AML-193 (cell line): ENCODE data around the gene KLHL28.

Source experiments
- DNase-seq, 2 experiments: peaks; one replicate each; lab custom pipeline; 2025; lab: John Stamatoyannopoulos, UW

KLHL28 gene

DNA sequence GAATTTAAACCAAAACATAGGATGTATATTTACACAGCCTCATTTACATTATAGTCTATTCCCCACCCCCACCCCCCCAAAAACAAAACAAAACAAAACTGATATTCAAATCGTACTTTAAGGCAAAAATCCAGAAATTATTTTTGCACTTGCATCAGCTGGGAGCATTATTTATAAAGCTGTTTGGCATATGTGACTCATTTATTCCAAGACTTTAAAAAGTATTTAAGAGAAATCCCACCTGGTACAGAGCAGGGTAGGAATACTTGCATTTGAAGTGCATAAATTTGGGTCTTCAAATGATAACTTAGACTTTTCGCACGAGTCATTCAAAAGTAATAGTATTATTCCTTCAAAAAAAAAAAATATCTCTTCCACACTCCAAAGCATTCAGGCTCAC, 1.1 kb downstream of the KLHL28 start:
- DNase-seq: no peak

DNA sequence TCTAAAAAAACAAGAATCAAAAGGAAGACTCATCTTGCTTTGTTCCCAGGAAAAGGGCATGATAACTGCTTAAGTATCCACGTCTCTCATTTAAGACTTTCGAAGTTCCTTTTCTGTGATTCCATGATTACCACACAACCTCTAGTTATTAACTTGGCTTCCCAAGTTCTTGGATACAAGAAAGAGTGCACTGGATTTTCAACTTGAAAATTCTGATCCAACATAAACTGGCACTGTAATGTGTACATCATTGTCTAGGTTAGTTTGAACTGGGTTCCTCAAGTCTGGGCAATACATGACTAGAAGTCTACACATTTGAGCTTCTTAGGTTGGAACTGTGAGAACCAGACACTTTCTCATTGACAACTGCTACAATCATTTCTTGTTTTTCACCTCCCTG, 1.6 kb downstream of the KLHL28 start:
- DNase-seq: no peak

DNA sequence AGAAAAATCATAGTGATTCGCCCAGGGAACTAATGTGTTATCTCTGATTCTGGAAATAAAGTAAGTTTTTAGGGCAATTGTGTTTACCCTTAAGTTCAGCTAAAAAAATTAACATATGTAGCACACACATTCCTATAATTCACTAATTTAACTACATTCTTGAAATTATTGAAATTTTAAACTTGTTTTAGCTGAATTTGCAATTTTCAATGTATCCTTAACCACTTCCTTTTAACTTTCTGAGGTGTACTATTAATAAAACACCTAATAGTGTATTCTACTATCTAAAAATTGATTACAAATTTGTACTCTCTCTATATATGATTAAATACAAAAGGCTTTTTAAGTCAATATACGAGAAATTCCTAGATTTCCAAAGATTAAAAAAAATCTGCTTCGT, 2.2 kb downstream of the KLHL28 start:
- no peak for DNase-seq

DNA sequence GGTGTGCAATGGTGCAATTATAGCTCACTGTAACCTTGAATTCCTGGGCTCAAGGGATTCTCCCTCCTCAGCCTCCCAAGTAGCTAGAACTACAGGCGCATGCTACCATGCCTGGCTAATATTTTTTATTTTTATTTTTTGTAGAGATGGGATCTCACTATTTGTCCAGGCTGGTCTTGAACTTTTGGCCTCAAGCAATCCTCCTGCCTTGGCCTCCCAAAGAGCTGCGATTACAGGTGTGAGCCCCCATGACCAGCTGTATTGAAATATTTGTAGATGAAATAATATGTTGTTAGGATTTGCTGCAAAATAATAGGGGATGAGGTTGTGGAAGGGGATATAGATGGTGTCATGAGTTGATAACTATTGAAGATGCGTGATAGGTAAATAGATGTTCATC, 4.9 kb downstream of the KLHL28 start:
- DNase-seq: no peak

DNA sequence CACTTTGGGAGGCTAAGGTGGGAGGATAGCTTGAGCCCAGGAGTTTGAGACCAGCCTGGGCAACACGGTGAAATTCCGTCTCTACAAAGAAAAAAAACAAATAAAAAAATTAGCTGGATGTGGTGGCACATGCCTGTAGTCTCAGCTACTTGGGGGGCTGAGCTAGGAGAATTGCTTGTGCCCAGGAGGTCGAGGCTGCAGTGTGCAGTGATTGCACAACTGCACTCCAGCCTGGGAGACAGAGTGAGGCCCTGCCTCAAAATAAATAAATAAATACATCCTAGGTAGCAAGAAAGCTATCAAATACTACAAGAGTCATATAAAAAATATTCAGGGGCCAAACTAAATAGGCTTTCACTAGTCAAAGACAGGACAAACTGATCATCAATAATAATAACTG, 6.2 kb downstream of the KLHL28 start:
- no peak for DNase-seq

DNA sequence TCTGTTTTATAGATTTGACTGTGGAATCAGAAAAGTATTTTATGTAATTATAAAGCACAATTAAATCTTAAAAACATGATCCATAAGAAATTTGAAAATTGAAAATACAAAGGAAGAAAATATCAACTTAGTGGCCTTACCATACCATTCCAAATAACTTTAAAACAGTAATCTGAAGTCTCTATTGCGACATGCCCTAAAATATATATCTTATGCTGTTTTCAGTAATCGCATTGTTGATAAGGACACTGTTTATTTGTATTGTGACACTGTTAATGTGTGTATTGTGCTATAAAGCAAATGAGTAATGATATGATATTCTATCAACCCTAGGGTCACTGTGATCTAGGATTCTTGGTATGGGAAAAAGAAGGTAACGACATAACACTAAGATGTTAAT, 7.0 kb downstream of the KLHL28 start:
- no peak for DNase-seq

DNA sequence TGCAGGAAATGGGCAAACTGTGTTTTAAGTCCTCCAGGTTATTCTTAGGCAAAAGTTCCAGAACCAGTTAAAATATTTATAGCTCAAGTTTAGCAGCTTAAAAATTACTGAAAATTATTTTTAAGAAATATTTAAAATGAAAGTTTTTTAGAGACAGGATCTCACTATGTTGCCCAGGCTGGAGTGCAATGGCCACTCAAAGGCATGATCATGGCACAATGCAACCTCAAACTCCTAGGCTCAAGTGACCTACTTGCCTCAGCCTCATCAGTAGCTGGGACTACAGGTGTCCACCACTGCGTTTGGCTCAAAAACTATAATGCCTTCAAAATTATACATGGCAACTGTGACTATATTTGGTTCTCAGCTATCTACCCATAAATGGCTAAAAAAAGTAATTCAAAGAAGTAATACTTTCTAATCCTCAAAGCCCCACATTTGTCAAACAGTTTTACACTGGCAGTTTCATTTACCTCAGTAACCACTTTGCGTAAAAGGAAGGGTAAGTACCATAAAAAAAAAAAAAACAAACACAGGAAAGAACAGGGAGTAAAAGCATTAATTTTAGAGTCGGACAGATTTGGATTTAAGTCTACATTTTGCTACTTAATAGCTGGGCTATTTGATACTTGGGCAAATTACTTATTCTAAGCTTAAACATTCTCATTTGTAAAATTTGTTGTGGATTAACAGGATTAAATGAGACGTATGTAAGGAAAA, 9.2 kb downstream of the KLHL28 start:
- no peak for DNase-seq

DNA sequence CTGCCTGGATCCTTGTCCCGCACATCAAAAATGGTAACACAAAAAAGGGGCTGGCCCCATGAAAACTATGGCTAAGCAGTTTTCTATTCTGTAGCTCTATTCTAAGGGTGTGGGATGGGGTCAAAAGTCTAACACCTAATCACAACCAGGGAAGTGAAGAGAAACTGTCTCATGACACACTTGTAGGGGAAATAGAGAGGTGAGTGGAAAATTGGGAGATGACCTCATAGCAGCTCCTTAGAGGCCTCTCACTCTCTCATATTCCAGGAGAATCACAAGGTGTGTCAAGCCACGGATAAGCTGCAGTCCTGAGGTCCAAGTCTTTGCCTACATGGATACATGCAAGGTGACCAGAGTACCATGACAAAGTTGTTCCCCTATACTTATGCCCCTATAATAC, 10.7 kb downstream of the KLHL28 start:
- no peak for DNase-seq

DNA sequence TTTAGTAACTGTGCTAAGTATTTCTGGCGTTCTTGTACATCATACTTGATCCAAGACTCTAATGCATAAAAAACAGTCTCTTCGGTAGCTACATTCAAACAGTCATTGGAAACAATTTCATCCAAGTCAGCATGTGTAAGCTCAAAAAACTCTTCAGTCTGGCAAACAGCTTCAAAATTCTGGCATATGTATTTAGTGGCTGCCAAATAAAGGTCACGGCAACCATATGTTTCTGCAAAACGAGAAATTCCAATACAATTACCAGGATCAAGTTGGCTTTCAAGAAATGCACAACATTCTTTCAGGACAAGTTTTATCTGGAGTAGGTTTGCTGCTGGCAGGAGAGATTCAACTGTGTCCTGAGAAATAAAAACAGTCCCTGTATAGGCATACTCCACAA, 16.5 kb downstream of the KLHL28 start:
- DNase-seq: no peak

DNA sequence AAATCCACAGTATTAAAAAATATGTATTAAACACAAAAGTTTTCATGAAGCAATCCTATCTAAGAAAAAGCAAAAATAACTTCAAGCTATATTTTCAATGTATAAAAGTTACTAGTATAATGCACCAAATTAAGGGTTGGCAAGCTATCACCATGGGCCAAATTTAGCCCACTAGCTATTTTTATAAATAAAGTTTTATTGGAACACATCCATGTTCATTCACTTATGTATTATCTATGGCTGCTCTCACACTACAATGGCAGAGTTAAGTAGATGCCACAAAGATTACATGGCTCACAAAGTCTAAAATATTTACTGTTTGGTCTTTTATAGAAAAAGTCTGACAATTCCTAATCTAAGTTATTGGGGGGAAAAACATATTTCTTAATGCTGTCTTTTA, 17.6 kb downstream of the KLHL28 start:
- DNase-seq: no peak

DNA sequence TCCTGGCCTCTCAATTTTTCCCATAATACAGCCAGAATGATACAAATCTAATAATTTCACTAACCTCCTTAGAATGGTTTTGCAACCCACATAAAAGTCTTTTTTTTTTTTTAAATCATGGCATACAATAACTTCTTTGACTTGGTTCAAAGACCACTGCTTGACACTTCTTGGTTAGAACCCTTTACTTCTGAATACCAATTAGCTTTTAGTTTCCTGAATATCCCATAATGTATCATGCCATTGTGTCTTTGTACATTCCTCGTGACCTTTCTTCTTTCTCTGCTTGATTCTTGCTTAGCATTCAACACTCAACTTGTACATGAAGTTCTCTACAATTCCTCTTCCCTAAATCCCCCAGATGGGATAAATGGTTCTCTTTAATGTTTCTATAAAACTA, 19.3 kb downstream of the KLHL28 start:
- no peak for DNase-seq

DNA sequence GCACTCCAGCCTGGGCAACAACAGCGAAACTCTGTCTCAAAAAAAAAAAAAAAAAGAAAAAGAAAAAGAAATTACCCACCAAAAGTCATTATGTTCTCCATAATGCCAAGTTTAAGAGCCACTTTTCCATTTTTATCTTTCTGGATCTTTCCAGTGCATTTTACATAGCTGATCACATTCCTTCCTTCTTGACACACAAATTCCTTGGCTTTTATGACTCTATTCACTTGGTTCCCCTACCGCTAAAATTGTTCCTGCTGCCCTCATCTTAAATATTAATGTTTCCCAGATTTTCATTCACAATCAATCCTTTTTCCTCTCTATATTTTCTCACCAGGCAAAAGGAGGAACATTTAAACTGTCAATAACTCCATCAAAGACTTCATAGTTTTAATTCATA, 20.2 kb downstream of the KLHL28 start:
- DNase-seq: no peak

DNA sequence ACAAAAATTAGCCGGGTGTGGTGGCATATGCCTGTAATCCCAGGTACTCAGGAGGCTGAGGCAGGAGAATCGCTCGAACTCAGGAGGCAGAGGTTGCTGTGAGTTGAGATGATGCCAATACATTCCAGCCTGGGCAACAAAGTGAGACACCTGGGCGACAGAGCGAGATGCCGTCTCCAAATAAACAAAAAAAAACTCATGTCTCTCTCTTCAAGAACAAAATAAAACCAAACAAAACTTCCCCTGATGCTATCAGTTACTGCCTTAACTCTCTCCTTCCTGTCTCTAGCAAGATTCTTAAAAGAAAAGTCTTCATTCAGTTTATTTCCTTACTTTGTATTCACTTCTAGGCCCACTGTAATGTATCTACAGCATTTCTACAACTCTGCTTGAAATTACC, 20.8 kb downstream of the KLHL28 start:
- no peak for DNase-seq

DNA sequence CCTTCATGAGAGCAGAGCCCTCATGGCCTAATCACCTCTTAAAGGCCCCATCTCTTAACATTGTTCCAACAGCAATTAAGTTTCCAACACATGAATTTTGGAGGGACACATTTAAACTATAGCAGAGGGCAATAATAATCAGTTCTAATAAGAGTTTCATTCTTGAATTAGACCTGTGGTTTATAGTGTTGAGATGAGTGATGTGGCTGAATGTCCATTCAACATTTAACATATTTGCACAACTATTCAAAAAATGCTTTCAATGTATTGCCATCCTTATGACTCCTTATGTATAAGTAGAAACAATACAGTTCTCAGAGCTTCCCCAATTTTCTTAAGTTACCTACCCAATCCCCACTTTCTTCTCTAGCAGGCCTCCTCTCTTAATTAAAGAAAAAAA, 21.5 kb downstream of the KLHL28 start:
- no peak for DNase-seq

DNA sequence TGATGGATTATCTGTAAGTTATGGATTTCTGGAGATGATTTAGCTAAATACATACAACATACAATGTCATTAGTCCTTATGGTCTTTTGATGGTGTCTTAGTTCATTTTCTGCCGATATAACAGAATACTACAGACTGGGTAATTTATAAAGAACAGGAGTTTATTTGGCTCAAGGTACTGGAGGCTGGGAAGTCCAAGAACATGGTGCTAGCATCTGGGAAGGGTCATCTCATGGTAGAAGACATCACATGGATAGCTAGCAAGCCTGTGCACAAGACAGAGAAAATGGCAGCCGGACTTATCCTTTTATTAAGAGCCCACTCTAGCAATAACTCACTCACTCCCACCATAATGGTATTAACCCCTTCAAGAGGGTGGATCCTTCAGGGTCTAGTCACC, 24.2 kb downstream of the KLHL28 start:
- DNase-seq: no peak

DNA sequence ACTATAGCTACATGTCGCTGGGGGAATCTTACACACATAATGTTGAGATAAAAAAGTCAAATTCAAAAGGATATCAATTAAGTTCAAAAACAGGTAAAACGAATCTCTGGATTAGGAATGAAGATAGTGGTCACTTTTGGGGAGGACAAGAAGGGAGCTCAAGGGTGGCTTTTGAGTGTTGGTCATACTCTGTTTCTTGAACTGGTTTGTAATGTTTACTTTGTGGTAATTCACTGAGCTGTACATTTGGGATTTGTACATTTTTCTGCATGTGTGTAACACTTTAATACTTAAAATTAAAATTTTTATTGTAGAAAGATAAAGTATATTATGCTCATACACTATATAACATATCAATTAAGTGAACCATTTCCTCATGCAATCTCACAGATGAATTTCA, 26.6 kb downstream of the KLHL28 start:
- DNase-seq: no peak

DNA sequence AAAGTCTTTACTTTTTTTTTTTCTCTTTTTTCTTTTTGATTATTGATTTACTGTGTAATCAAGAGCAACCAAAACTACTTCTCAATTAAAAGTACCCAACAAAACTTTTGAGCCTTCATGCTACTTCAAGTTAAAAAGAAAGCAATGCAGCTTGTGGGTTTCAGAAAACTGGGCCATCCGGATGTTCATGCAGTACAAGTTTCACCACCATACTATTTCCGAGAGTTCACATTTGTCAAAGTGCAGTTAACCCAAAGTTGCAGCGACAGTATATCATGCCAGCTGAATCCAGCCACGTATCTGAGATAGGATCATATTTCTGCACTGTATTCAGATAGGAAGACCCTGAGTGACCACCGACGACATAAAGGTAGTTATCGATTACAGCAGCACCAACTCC, 33.0 kb downstream of the KLHL28 start:
- no peak for DNase-seq

DNA sequence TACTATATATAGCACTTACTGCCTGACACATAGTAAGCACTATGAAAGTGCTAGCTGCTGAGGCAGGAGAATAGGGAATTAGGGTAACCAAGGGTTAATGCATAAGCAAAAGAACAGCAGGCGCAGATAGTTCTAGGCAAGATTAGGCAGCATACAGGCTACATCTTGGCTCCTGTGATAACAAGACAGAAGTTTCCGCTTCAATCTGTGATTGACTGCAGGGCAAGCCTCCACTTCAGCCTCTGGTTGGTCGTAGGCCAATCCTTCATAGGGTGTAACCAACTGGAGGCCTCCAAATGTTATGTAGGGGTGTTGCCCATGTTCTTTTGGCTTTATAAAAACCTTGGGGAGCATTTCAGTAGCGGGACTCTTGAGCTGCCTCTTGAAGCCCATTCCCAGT, 46.9 kb downstream of the KLHL28 start:
- no peak for DNase-seq

DNA sequence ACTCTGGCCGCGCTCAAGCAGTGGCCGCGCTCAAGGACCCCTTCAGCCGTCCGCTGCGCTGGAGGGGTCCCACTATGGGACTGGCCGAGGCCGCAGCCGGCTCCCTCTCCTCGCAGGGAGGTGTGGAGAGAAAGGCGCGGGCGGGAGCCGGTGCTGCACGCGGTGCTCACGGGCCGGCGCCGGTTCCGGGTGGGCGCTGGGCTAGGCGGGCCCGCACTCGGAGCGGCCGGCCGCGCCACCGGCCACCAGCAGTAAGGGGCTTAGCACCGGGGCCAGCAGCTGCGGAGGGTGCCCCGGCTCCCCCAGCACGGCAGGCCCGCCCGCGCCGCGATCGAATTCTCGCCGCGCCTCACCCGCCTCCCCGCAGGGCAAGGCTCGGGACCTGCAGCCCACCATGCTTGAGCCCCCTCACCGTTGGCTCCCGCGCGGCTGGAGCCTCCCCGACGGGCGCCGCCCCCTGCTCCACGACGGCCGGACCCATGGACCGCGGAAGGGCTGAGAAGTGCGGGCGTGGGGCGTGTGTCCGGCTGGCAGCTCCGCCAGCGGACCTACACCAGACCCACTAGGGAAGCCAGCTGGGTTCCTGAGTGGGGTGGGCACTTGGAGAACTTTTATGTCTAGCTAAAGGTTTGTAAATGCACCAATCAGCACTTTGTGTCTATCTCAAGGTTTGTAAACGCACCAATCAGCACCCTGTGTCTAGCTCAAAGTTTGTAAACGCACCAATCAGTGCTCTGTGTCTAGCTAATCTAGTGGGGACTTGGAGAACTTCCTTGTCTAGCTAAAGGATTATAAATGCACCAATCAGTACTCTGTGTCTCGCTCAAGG, 49.5 kb downstream of the KLHL28 start:
- DNase-seq: no peak

DNA sequence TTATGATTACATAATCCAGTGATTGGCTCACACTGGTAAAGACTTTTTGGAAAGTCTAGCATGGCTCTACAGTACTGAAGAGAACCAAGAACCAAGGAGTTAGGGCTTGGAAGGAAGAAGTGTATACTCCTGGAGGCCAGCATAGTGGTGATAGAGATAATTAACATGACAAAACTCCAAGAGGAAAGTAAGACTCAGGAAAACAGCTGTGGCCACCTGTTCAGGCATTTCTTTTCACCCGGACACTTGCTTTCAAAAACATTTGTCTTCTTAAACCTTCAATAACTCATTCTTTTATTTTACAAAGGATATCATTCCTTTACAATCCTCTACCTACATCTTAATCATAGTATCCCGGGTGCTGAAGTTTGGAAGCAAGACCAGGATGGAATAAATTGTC, 50.9 kb downstream of the KLHL28 start:
- DNase-seq: no peak

DNA sequence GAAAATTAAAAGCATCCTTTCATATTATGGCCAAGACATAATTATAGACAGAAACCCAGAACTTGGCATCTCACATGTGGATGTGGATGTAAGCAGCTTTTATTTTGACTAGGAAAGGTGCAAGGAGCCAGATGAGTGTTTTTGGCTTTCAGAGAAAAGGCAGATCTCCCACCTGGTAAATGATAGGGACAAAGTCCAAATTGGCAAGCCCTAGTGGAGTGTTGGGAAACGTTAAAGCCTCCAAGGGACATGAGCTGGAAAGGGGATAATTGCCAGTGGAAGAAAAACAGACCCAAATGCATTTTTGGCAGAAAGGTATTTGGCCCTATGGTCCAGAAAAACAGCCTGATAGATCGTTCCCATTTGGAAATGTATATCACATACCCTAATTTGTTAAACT, 60.1 kb downstream of the KLHL28 start:
- DNase-seq: no peak

DNA sequence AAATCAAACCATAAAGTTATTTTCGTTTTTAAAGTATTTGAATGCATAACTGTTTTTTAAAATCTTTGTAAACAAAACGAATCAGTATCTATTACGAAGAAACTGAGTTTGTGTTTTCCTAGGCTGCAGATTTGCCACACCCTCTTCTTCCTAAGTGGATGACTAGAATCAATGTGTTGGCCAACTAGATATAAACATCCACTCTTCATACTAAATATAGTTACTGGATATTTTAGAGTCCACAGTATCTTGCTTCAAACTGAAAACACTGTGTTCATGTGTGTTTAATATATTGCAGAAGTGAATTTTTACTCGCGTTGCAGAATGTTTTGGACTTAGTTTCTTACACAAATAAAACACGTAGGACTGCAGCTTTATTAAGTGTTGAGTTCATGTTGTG, 63.2 kb downstream of the KLHL28 start:
- no peak for DNase-seq

DNA sequence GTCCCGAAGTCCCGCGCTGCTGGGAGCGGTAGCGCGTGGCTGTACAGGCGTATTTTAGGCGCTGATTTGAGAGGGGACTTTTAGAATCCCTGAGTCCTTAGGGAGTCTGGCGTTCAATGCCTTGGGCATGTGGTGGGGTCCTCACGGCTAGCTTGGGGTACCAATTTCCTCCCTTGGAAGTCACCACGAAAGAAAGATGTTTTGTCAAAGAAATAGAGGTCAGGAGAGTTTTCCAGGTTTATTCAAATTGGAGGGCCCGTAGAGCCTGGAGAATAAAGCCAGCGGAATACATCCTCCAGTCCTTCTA, 63.9 kb downstream of the KLHL28 start:
- no peak for DNase-seq
